ENCODE results near the gene ZFYVE26. TPM values are rescaled to one million over a fixed set of nuclear protein-coding genes. Genes with fewer than 3 reads are reported as not detected.

ZFYVE26 gene
- total and polyA plus RNA-seq, 10 of the 15 experiments (the other 5 are each of a cell fraction or from before 2014, with no cell fraction given): 1.00 to 25.6 (median 12.0) TPM

DNA sequence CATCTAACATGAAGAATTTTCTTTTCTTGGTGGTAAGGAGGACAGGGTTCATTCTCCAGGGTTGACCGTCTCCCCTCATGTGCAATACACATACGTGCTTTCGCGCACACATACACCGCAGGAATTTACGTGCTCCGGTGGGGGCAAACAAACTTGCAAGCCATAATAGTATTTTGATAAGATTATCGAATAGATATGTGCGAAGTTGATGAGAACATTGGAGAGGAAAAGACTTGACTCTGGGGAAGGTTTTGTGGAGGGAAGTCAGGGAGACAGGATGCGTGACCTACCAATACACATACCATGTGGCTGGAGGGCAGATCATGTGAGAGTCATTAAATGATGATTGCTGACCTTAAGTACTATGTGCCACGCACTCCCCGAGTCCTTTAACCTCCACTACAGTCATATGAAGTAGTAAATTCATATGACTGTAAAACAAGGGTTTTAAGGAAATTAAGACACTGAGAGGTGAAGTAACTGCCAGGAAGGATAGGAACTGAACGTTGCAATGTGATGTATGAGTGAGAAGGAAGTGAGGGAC is 4.1 kb upstream of the ZFYVE26 start:
- peak overlapping the region; percentile 97 for H3K4me2 ChIP-seq (ENCODE audit: control insufficient read depth, insufficient read depth)
- WGBS (ENCODE audit: insufficient coverage, insufficient replicate concordance, low lambda C conversion rate, missing lambda C conversion rate): 62% methylated on average over 13 of the region's 13 CpGs
- peak overlapping the region; percentile 96 for H3K9ac ChIP-seq (ENCODE audit: control insufficient read depth, insufficient read depth, low read length)
- H3K79me2 ChIP-seq (ENCODE audit: control insufficient read depth, insufficient read depth, low read length): peaks cover 20% of the 10 kb centered on the region
- no TSS peak for BruUV-seq (replicated peaks)
- ChIA-PET RAD21 (ENCODE audit: unreplicated experiment) (no interaction called here), SMC1A (ENCODE audit: uncharacterized antibody, unreplicated experiment) (interaction anchor here (0.9 to 2.2 kb wide), 5 partner anchors 13 to 29 kb away, joined by 3 to 6 read pairs (median 3); no protein-coding TSS in a partner anchor), CTCF (interaction anchor here (1.2 kb wide), 1 partner anchor 17 kb away, joined by 5 read pairs; no protein-coding TSS in a partner anchor), POLR2A (interaction anchor here (0.6 to 0.9 kb wide), 2 partner anchors 108 to 125 kb away, joined by 3 to 4 read pairs; partner anchors contain the start of gene RDH11)
- intact Hi-C loops (cut with micrococcal nuclease; ENCODE audit: unreplicated experiment) (no loop called here), in situ Hi-C loops (cut with MboI) (no loop called here)
- ATAC-seq (peak; percentile 40), FAIRE-seq (no peak), DNase-seq (ENCODE audit: low read depth, low spot score) (no peak)
- peak overlapping the region; percentile 94 for H3K27ac ChIP-seq (ENCODE audit: control insufficient read depth, insufficient read depth)
- H3K9me3 ChIP-seq (replicated peaks; ENCODE audit: control insufficient read depth, insufficient read depth, low read length): no peaks in the 10 kb centered on the region
- no peaks in the 10 kb centered on the region for H3K36me3 ChIP-seq (ENCODE audit: control insufficient read depth in 2 of 2, insufficient read depth in 2 of 2, low read length in 1 of 2)
- peaks cover 10% of the 10 kb centered on the region; the same call in 1 of the 2 replicates for H3K4me1 ChIP-seq (ENCODE audit: control insufficient read depth, insufficient read depth, low read length)
- no peaks in the 10 kb centered on the region for H4K20me1 ChIP-seq (ENCODE audit: control insufficient read depth, insufficient read depth)
- peak overlapping the region; percentile 85 for H3K4me3 ChIP-seq
- no peaks in the 10 kb centered on the region for H3K27me3 ChIP-seq (replicated peaks in 1 of 2; ENCODE audit: control insufficient read depth in 2 of 2, insufficient read depth in 2 of 2, low read length in 1 of 2)
- peak overlapping the region; percentile 100 for H2AFZ ChIP-seq (ENCODE audit: control insufficient read depth, low read depth, low read length)
- TF ChIP-seq, protein P1, sequence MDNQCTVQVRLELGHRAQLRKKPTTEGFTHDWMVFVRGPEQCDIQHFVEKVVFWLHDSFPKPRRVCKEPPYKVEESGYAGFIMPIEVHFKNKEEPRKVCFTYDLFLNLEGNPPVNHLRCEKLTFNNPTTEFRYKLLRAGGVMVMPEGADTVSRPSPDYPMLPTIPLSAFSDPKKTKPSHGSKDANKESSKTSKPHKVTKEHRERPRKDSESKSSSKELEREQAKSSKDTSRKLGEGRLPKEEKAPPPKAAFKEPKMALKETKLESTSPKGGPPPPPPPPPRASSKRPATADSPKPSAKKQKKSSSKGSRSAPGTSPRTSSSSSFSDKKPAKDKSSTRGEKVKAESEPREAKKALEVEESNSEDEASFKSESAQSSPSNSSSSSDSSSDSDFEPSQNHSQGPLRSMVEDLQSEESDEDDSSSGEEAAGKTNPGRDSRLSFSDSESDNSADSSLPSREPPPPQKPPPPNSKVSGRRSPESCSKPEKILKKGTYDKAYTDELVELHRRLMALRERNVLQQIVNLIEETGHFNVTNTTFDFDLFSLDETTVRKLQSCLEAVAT (IDR thresholded peaks at IDR 0.05): peak; percentile 87
- TF ChIP-seq CBFB (IDR thresholded peaks at IDR 0.05; ENCODE audit: low read depth) (no peak), ZNF687 (IDR thresholded peaks at IDR 0.05) (peak; percentile 69), ZNF24 (IDR thresholded peaks at IDR 0.05) (no peak), ATF7 (IDR thresholded peaks at IDR 0.05; ENCODE audit: low read depth) (0 out of 2 replicates have a peak, but pooled peaks have one; percentile 11), RAD51 (IDR thresholded peaks at IDR 0.05) (peak; percentile 84), CBX5 (IDR thresholded peaks at IDR 0.05; ENCODE audit: low read depth) (no peak), MXI1 (IDR thresholded peaks at IDR 0.05; ENCODE audit: low read depth, low read length) (peak; percentile 62; the same call in 1 of the 2 replicates), EP300 (IDR thresholded peaks at IDR 0.05; ENCODE audit: borderline replicate concordance in 1 of 2, control insufficient read depth in 1 of 2, low read depth in 2 of 2, low read length in 2 of 2) (0 out of 4 replicates have a peak, but pooled peaks of 1 of the 2 experiments have one; percentile 19), HDAC6 (IDR thresholded peaks at IDR 0.05; ENCODE audit: unreplicated experiment) (no peak), MEF2B (IDR thresholded peaks at IDR 0.05; ENCODE audit: partially characterized antibody, poor library complexity, severe bottlenecking) (peak; percentile 21), BHLHE40 (IDR thresholded peaks at IDR 0.05; ENCODE audit: borderline replicate concordance in 1 of 2, low read depth in 2 of 2, low read length in 1 of 2) (peak; percentile 39 to 67; a peak in 2 of 4 replicates)
- TF ChIP-seq, protein P2, sequence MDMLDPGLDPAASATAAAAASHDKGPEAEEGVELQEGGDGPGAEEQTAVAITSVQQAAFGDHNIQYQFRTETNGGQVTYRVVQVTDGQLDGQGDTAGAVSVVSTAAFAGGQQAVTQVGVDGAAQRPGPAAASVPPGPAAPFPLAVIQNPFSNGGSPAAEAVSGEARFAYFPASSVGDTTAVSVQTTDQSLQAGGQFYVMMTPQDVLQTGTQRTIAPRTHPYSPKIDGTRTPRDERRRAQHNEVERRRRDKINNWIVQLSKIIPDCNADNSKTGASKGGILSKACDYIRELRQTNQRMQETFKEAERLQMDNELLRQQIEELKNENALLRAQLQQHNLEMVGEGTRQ (IDR thresholded peaks at IDR 0.05; ENCODE audit: borderline replicate concordance, low read depth, low read length): peak; percentile 30; the same call in 1 of the 2 replicates

All from GM12878 (cell line).